Ovary (tissue), 3 donors: ENCODE results near the gene LIPC.

Experiments
- CTCF ChIP-seq, 3 donors: fragments of 450-650 bp in 2 of 3; fragments of 200-600 bp in 1 of 3; IDR thresholded peaks; one replicate each; pipeline versions ENCODE4 v1.5.1 to v1.8.0; 2016 to 2022; ENCODE audit warnings: antibody characterized with exemption in 3 of 3, mild to moderate bottlenecking in 1 of 3
- POLR2A ChIP-seq: fragments of 450-650 bp; IDR thresholded peaks from one replicate; pipeline ENCODE4 v1.6.1; 2017; ENCODE audit warnings: antibody characterized with exemption, mild to moderate bottlenecking, moderate library complexity
- donor health status: DM: no; HTN: no; CAD: no.

- TF ChIP-seq POLR2A (no peak), CTCF (IDR thresholded peaks at IDR 0.05) (no peak)
Observed at GRCh38 chr15:58590926-58591325, 159.1 kb downstream of the LIPC start.
